Measurements from ENCODE around the gene FSD1L.
"Not testable (repeated sequence)": the region's sequence is repeated elsewhere in the genome, so short reads cannot be mapped to it uniquely, and the experiment has no call there.

Gene FSD1L

GRCh38 chr9:105535920-105536668, 88.3 kb downstream of the FSD1L start:
- Histone ChIP-seq H3K9ac (no peak overlapping the region), H3K4me3 (no peak overlapping the region), H3K27me3 (no peaks in the 10 kb centered on the region), H3K4me1 (peaks cover 11% of the 10 kb centered on the region; the same call in 1 of the 2 replicates), H3K4me2 (no peak overlapping the region), H3K36me3 (no peaks in the 10 kb centered on the region), H3K9me3 (no peaks in the 10 kb centered on the region), H3K27ac (no peak overlapping the region), H4K20me1 (no peaks in the 10 kb centered on the region)
- no peak for TF ChIP-seq Cebpa-rat (IDR thresholded peaks at IDR 0.05)

GRCh38 chr9:105539452-105539851, 91.6 kb downstream of the FSD1L start:
- TF ChIP-seq Cebpa-rat (IDR thresholded peaks at IDR 0.05) = no peak
- no peaks in the 10 kb centered on the region for H3K36me3 ChIP-seq
- H4K20me1 ChIP-seq = no peaks in the 10 kb centered on the region
- no peak overlapping the region for H3K4me3 ChIP-seq
- no peaks in the 10 kb centered on the region for H3K9me3 ChIP-seq
- H3K4me1 ChIP-seq = no peaks in the 10 kb centered on the region
- H3K27ac ChIP-seq = no peak overlapping the region
- no peak overlapping the region for H3K9ac ChIP-seq
- no peak overlapping the region for H3K4me2 ChIP-seq
- no peaks in the 10 kb centered on the region for H3K27me3 ChIP-seq

GRCh38 chr9:105541838-105542237, 94.0 kb downstream of the FSD1L start:
- no peak for TF ChIP-seq Cebpa-rat (IDR thresholded peaks at IDR 0.05)
- H3K4me1 ChIP-seq = no peaks in the 10 kb centered on the region
- H3K4me3 ChIP-seq = no peak overlapping the region
- H3K27me3 ChIP-seq = no peaks in the 10 kb centered on the region
- H3K27ac ChIP-seq = no peak overlapping the region
- no peak overlapping the region for H3K4me2 ChIP-seq
- no peaks in the 10 kb centered on the region for H3K9me3 ChIP-seq
- H3K9ac ChIP-seq = no peak overlapping the region
- no peaks in the 10 kb centered on the region for H3K36me3 ChIP-seq
- H4K20me1 ChIP-seq = no peaks in the 10 kb centered on the region

- peaks cover 7% of the 10 kb centered on the region for H3K4me1 ChIP-seq
- no peak overlapping the region for H3K4me3 ChIP-seq
Observed at GRCh38 chr9:105554042-105554441, 106.2 kb downstream of the FSD1L start.

GRCh38 chr9:105557804-105558610, 110.2 kb downstream of the FSD1L start, which contains the start of gene FKTN:
Gene FKTN, plus strand, starts transcription at chr9:105558131. Its CDS starts 16,902 bp downstream, at chr9:105575033.
- Histone ChIP-seq H3K4me2 (peak within 1 kb of the TSS; percentile 85), H3K9me3 (peaks cover 24% of the 10 kb centered on the region), H3K4me1 (peaks cover 13% of the 10 kb centered on the region), H3K36me3 (peaks cover 22% of the 10 kb centered on the region), H4K20me1 (no peaks in the 10 kb centered on the region), H3K27ac (no peak within 1 kb of the TSS), H3K27me3 (no peaks in the 10 kb centered on the region), H3K9ac (peak within 1 kb of the TSS; percentile 75), H3K4me3 (peak within 1 kb of the TSS; percentile 84)
- no peak for TF ChIP-seq Cebpa-rat (IDR thresholded peaks at IDR 0.05)

More at GRCh38 chr9:105554042-105554441, 106.2 kb downstream of the FSD1L start:
- Histone ChIP-seq H4K20me1 (no peaks in the 10 kb centered on the region), H3K27me3 (no peaks in the 10 kb centered on the region), H3K9ac (no peak overlapping the region), H3K36me3 (no peaks in the 10 kb centered on the region), H3K4me2 (no peak overlapping the region), H3K27ac (no peak overlapping the region), H3K9me3 (no peaks in the 10 kb centered on the region)
- TF ChIP-seq Cebpa-rat (IDR thresholded peaks at IDR 0.05) = no peak

GRCh38 chr9:105572455-105572854, 124.6 kb downstream of the FSD1L start:
- TF ChIP-seq Cebpa-rat (IDR thresholded peaks at IDR 0.05) = no peak
- Histone ChIP-seq H3K4me3 (no peak overlapping the region), H3K4me1 (no peaks in the 10 kb centered on the region), H3K27ac (no peak overlapping the region), H4K20me1 (no peaks in the 10 kb centered on the region), H3K9ac (no peak overlapping the region), H3K9me3 (peaks cover 19% of the 10 kb centered on the region), H3K36me3 (peaks cover 17% of the 10 kb centered on the region; the same call in 1 of the 2 replicates), H3K4me2 (no peak overlapping the region), H3K27me3 (no peaks in the 10 kb centered on the region)

GRCh38 chr9:105579952-105580351, 132.1 kb downstream of the FSD1L start:
- not testable (repeated sequence) for H3K27me3 ChIP-seq, H3K27ac ChIP-seq

GRCh38 chr9:105581550-105581949, 133.7 kb downstream of the FSD1L start:
- not testable (repeated sequence) for H3K9me3 ChIP-seq, H3K27me3 ChIP-seq, H3K4me2 ChIP-seq, H4K20me1 ChIP-seq, H3K9ac ChIP-seq, H3K27ac ChIP-seq, H3K4me1 ChIP-seq, H3K4me3 ChIP-seq
- peaks cover 13% of the 10 kb centered on the region for H3K36me3 ChIP-seq

More at GRCh38 chr9:105579952-105580351, 132.1 kb downstream of the FSD1L start:
- H3K9ac ChIP-seq, H3K9me3 ChIP-seq, H4K20me1 ChIP-seq, H3K4me1 ChIP-seq, H3K4me2 ChIP-seq, H3K4me3 ChIP-seq: not testable (repeated sequence)
- peaks cover 22% of the 10 kb centered on the region for H3K36me3 ChIP-seq

- TF ChIP-seq Cebpa-rat (IDR thresholded peaks at IDR 0.05) = no peak
- no peaks in the 10 kb centered on the region for H3K4me1 ChIP-seq
- H3K27ac ChIP-seq = no peak overlapping the region
- H3K4me3 ChIP-seq = no peak overlapping the region
- H3K9ac ChIP-seq = no peak overlapping the region
- no peak overlapping the region for H3K4me2 ChIP-seq
- H3K36me3 ChIP-seq = peaks cover 78% of the 10 kb centered on the region
- no peaks in the 10 kb centered on the region for H3K27me3 ChIP-seq
- H4K20me1 ChIP-seq = no peaks in the 10 kb centered on the region
- H3K9me3 ChIP-seq = peaks cover 28% of the 10 kb centered on the region
Observed at GRCh38 chr9:105593145-105593544, 145.3 kb downstream of the FSD1L start.

All from BLaER1 (cell line).